HG03103 (cell line): ENCODE data around the gene UFC1.

Experiments
- ATAC-seq: cut with Tn5 transposase; IDR thresholded peaks from one replicate; pipeline ENCODE4 v1.9.1; 2021; ENCODE audit warnings: low read depth; ENCODE audit not compliant: unreplicated experiment

UFC1 gene

DNA sequence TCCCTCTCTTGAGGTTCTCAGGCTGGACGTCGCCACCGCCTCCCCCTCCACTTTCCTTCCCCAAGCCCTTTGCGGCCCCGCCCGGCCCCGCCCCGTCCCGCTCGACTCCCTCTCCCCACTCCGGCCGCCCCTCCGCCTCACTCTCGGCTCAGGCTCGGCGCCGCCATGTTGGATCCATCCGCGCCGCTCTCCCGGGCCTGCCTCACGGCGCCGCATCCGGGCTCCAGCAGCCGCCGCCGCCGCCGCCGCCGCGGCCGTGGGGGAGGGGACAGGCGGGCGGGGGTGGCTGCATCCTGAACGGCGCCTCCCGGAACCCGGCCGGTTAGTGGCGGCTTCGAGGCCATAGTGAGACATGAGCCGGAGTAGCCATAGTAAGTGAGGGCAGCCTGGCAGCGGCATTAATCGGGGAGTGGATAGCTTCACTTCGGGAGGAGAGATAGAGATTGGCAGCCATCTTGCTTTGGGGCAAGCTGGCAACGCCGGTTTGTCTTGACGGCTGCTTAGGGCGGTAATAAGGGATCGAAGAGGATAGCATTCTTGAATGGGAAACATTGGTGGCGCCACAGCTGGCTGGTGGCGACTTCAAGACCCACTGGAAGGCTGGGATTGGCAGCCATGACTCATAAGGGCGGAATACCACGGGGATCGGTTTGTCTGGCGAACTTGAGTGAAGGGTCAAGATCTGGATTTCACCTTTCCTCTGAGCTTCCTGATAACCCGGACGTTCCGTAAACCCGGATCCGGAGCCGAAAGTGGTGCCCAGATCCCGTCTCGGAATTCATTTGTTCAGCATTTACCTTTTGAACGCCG is 21.2 kb upstream of the UFC1 start, which contains the start of gene DEDD:
TSS of gene DEDD (minus strand) at position 258 of the 810 bp plus-strand sequence. CDS start 8,205 bp downstream, outside the sequence.
- peak; percentile 89 for ATAC-seq

DNA sequence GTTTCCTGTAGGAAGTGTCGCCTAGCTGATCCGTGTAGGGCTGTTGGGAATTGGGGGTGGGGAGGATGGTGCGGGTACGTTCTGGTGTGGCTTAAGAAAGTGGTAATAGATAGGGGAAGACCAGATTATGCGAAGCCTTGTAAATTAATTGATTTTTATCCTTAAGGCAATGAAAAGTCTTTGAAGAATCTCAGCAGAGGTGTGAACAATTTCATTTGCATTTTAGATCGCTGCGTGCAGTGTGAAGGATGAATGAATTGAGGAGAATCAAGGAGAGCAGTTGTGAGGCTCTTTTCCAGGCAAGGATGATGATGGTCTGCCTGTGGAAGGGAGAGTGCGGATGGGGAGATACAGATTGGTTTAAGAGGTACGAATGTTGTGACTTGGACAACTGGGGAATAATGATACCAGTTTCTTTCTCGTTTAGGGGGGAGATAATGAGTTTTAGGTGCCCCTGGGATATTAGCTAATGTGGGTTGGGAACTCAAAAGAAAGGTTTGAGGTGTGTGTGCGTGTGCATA is 20.5 kb upstream of the UFC1 start:
- no peak for ATAC-seq

DNA sequence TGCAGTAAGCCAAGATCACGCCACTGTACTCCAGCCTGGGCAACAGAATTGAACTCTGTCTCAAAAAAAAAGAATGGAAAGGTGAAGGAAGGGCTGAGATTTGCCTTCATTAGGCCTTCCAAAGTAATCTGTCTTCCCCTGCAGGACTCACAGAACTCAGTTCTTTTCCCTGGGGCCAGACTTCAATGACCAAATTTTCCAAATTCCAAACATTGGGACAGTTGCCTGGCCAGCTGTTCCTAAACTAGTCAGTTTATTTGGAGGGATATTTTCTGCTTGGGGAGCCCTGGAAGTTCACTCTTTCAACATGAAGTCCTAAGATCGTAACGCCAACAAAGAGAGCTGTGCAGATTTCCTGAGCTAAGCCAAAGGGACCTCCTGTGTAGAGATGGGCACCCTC is 15.9 kb upstream of the UFC1 start:
- ATAC-seq = no peak

DNA sequence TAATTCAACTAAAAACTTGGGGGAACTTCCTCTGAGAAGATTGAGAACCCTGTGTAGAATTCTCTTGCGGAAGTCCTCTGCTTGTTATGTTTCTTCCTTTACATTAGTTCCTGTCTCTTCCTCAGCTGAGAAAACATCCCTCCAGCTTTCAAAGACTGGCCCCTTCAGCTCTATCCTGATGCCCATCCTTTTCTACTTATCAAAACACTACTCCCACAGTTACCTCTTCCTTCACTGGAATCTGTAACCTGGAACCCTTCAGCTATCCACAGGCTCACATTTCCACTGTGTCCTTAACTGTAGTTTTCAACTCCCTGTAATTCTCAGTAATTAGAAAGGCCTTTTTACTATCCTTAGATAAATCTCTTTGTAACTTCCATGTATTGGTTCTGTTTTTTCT is 15.3 kb upstream of the UFC1 start:
- no peak for ATAC-seq

DNA sequence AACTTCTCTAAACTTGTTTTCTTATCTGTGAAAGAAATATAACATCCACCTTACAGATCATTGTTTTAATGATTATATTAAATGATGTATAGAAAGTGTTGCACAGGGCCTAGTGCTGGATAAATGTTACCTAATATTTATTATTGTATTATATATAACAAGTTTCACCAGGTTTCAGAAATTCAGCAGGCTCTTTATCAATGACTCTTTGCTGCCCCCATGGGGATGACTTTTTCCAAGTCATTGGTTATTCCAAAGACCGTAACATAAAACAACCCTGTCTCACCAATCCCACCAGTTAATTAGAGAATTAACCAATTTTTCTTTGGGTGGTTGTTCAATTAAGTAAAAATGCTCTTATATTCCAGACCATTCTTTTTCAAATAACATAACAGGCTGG is 14.0 kb upstream of the UFC1 start:
- ATAC-seq = no peak

DNA sequence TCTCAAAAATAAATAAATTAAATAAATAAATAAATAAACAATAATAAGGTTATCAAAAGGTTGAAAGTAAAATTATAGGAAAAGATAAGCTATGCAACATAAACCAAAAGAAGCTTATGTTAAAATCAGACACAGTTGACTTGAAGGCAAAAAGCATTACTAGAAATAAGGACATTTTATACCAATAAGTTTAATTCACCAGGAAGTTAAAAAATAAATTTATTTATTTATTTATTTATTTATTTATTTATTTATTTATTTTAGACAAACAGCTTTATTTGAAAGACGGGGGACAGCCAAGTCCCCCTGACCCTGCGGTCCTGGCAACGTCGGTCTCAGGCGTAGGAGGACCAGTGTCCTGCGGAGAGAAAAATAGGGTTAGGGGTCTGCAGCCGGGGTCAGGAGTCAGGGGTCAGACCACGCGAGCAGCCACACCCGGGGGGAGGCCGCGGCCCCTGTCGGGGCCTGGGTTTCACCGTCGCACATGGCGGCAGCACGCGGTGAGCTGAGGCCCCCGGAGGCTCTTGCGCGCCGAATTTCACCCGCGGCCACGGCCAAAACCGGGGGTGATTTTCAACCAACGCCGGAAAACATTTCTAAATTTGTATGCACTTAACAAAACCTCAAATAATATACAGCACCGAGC is 12.9 kb upstream of the UFC1 start:
- ATAC-seq = no peak

DNA sequence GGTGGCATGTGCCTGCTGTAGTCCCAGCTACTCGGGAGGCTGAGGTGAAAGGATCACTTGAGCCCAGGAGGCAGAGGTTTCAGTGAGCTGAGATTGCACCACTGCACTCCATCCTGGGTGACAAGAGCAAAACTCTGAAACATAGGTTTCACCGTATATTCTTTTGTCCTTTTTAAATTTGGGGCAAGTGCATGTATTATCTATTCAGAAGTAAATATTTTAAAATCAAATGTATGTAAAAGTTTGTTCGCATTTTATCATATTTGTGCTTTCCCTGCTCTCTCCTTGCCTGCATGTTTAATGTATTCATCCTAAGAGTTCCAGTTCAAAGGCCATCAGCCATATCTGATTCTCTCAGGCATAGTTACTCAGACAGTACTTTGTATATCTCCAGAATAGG is 7.9 kb upstream of the UFC1 start:
- no peak for ATAC-seq

DNA sequence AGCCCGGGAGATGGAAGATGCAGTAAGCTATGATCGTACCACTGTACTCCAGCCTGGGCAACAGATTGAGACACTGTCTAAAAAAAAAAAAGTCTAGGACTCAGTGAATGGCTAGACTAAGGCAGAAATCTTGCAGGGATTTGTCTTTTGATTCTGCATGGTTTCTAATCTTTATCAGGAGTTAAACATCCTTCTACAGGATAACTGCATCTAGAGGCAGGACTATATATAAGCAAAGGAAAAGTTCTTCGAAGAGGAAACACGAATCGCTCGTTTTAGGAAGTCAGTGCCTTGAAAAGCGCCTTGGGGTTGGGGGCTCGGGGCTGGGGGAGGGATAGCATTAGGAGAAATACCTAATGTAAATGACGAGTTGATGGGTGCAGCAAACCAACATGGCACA is 602 bp upstream of the UFC1 start:
- no peak for ATAC-seq

DNA sequence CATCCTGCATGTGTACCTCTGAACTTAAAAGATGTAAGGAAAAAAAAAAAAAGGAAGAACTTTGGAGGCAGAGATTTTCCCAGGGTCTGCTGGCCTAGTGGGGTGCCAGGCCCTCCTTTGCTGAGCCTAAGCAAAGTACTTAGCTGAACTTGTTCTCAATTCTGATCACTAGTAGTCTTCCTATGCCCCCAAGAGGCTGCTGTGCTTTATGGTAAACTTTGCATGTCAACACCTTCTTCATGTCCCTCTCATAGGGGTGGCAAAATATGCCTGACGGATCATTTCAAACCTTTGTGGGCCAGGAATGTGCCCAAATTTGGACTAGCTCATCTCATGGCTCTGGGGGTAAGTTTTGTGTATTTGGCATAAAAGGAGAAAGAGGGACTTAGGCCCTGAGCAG is 4.1 kb downstream of the UFC1 start:
- no peak for ATAC-seq

DNA sequence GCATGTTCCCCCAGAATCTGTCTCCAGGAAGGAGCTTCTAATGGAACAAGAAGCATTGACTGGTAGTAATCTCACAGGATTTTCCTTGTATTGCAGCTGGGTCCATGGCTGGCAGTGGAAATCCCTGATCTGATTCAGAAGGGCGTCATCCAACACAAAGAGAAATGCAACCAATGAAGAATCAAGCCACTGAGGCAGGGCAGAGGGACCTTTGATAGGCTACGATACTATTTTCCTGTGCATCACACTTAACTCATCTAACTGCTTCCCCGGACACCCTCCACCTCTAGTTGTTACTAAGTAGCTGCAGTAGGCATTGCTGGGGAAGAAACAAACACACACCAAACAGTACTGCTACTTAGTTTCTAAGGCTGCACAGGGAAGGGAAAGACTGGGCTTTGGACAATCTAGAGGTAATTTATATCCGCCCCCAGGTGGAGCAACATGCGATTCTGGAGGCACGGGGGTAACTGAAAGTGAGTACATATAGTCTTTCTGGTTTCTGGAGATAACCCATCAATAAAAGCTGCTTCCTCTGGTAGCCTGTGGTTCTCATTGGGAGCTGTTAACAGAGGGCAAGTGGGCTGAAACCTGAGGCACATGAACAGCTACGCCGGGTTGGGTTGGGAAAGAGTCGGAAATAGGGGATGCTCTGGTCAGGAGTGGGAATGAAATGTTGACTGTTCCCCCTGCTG is 4.7 kb downstream of the UFC1 start:
- no peak for ATAC-seq

DNA sequence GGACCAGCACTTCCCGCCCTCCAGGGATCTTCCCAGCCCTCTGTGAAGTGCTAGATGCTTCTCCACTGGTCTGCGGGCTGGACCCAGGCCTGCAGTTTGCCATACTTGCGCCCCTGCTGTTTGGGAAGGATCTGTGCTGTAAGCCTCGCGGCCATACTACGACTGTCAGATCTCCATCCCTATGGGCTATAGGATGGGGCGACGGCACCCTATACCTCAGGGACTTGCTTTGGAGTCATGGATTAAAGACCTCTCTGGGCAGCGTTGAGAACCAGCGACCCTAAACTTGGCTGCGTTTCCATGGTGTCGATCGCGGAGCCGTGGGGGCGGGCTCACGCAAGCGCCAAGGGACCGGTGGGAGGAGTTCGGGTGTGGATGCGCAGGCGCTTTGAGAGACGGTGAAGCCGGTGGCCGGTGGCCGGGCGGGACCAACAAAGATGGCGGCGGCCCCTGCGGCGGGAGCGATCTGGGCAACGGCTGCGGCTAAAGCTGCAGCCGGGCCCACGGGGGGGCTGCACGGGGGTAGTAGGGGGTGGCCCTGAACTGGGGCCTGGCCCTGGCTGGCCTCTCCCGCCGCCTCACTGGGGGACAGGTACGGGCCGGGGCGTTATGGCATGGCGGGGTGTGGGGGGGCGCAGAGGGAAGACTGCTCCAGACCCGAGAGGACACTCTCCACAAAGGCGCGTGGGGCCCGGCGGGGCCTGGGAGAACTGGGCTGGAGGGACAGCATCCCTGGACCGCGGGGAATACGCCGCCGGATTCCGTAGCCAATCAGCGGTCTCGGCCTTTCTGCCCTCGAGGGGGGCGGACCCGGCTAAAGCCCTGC is 5.5 kb downstream of the UFC1 start, which contains the start of gene USP21:
TSS of gene USP21 (plus strand) at position 414 of the 826 bp plus-strand sequence. CDS start 1,141 bp downstream, outside the sequence.
- ATAC-seq = no peak

DNA sequence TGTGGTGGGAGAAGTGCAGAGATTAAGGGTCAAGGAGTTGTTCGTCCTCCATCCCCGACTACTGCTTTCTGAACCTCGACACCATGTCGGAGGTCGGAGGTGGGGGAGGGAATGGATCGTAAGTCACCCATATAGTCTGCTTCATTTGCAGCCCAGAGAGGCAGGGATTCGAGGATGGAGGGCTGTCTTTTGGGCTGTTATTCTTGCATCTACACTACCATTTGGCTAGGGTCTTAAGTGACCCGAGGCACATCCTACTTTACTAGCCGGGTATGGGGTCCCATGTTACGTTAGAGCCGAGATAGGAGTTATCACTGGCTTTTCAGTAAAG is 6.1 kb downstream of the UFC1 start:
- no peak for ATAC-seq

DNA sequence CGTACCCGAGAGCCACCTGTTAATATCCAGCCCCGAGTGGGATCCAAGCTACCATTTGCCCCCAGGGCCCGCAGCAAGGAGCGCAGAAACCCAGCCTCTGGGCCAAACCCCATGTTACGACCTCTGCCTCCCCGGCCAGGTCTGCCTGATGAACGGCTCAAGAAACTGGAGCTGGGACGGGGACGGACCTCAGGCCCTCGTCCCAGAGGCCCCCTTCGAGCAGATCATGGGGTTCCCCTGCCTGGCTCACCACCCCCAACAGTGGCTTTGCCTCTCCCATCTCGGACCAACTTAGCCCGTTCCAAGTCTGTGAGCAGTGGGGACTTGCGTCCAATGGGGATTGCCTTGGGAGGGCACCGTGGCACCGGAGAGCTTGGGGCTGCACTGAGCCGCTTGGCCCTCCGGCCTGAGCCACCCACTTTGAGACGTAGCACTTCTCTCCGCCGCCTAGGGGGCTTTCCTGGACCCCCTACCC is 6.9 kb downstream of the UFC1 start:
- ATAC-seq = no peak

DNA sequence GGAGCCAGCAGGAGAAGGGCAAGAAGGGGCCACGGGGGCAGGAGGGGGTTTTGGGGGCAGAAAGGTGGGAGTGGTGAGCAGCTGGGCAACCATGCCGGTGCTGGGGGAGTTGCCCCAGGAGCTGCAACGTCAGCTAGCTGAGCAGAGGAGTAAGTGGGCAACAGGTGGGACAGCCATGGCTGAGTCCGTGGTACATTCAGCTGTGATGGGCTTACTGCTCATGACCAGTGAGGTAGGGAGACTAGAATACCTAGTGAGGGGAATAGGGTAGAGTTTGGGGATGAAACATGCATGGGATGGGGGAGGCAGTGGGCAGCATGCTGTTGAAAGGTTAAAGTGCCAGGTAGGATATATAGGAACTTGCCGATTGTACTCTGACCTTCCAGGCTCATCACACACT is 7.9 kb downstream of the UFC1 start:
- ATAC-seq = no peak

DNA sequence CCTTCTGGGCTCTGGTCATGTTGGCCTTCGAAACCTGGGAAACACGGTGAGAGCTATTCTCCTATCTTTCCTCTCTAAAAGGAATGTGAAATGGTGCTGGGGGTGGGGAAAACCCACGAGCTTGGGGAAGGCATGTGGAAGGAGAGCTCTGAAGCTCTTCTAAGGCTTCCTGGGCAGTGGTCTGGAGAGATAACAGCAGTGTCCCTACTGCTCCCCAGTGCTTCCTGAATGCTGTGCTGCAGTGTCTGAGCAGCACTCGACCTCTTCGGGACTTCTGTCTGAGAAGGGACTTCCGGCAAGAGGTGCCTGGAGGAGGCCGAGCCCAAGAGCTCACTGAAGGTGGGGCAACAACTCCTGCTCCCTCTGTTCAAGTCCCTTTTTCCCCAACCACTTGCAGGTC is 8.3 kb downstream of the UFC1 start:
- no peak for ATAC-seq

DNA sequence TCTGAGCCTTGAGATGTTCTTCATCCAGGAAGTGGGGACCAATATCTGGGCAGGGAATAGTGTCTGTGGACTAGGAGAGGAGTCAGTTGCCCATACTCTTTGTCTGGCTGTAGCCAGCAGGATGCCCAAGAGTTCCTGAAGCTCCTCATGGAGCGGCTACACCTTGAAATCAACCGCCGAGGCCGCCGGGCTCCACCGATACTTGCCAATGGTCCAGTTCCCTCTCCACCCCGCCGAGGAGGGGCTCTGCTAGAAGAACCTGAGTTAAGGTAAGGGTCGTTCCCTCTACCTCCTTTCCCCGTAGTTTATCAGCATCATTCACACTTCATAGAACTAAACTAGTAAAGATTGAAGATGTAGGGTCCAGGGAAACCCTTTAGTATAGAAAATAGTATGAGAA is 9.0 kb downstream of the UFC1 start:
- ATAC-seq = no peak

DNA sequence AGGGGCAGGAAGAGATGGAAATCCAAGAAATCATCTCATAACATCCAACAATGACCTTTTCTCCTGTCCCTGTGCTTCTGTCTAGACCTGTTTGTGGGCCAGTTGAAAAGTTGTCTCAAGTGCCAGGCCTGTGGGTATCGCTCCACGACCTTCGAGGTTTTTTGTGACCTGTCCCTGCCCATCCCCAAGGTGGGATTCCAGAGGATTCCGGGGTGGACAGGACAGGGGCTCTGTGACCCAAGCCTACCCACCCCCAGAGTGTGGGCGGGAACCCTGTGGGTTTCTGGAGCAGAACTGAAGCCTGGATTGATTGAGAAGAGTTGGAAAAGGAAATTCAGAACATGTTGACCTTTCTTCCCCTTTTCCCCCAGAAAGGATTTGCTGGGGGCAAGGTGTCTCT is 10.0 kb downstream of the UFC1 start:
- ATAC-seq = no peak

DNA sequence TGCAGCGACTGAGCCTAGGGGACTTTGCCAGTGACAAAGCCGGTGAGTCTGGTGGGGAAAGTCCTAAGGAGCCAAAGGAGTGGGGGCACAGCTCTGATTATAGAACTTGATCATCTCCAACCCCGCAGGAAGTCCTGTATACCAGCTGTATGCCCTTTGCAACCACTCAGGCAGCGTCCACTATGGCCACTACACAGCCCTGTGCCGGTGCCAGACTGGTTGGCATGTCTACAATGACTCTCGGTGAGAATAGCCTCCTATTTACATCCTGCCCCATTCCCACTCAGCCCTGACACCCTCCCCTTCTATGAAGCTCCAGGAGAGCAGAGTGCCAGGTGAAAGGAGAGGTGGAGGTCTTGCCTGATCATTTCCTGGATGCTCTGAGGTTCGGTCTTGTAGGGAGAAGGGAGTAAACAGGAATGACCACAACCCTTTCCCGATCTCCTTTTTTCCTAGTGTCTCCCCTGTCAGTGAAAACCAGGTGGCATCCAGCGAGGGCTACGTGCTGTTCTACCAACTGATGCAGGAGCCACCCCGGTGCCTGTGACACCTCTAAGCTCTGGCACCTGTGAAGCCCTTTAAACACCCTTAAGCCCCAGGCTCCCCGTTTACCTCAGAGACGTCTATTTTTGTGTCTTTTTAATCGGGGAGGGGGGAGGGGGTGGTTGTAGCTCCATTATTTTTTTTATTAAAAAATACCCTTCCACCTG is 11.3 kb downstream of the UFC1 start:
- no peak for ATAC-seq

DNA sequence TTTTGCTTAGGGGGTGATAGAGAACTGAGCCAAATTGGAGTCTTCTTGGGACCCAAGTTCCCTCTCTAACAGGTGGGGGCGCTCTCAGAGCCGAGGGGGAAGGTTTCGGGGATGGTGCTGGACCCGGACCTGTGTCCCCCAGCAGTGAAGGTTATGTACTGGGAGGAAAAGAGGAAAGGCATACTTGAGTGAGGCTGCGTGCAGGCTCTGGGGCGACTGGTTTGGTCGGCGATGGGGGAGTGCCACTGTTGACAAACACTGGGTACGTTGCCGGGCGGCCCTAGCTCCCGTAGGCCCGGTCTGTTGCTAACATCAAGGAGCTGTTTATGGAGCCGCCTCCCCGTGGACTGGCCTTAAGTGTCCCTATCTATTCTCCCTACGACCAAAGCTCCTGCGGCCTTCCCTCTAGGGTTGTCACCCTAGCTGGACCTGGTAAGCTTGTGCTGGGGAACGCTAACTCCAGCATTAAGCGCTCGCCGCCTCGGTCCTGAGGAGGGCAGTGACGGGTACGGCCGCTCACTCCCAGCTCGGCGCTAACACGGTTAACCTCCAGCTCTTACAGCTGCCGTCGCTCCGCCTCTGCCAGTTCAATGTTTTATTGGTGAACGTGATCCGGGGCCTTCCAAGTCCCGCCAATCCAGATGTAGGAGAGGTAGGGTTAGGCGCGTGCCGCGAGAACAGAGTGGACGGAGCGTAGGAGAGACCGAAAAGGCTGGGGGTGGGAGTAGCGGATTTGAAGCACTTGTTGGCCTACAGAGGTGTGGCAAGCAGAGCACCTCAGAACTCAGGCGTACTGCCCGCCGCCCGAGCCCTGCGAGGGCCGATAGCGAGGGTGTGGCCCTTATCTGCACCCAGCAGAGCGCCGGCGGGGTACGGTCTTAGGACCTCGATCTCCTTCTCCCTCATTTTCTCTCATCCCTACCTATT is 12.2 kb downstream of the UFC1 start, which contains the start of gene PPOX:
TSS of gene PPOX (plus strand) at position 685 of the 927 bp plus-strand sequence. CDS start 422 bp downstream, outside the sequence.
- peak; percentile 93 for ATAC-seq
